ENCODE results near the gene CD164L2.

DNA sequence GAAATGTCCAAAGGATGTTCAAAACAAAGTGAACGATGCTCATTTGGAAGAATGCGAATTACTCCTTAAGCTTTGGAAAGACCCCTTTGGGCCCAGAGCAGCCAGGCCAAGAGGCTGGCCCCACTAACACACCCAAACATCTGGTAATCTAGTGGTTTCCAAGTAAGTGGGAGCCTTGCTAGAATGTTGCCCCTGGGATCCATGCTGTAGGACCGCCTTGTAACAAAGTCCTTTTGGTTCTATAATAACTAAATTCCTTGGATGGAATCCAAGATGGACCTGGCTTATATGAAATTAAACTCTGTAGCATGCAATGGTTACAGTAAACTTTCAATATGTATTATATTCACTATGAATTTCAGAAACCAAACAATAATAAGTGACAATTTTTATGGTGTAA lies 34.6 kb upstream of the CD164L2 start:
- no peak for TF ChIP-seq POLR2A (IDR thresholded peaks at IDR 0.05; ENCODE audit: low read depth)
- TF ChIP-seq, protein P1, sequence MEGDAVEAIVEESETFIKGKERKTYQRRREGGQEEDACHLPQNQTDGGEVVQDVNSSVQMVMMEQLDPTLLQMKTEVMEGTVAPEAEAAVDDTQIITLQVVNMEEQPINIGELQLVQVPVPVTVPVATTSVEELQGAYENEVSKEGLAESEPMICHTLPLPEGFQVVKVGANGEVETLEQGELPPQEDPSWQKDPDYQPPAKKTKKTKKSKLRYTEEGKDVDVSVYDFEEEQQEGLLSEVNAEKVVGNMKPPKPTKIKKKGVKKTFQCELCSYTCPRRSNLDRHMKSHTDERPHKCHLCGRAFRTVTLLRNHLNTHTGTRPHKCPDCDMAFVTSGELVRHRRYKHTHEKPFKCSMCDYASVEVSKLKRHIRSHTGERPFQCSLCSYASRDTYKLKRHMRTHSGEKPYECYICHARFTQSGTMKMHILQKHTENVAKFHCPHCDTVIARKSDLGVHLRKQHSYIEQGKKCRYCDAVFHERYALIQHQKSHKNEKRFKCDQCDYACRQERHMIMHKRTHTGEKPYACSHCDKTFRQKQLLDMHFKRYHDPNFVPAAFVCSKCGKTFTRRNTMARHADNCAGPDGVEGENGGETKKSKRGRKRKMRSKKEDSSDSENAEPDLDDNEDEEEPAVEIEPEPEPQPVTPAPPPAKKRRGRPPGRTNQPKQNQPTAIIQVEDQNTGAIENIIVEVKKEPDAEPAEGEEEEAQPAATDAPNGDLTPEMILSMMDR (IDR thresholded peaks at IDR 0.05) = no peak
